Brain microvascular endothelial cell (primary cell): ENCODE data around the gene ARHGAP26.
"Not testable (repeated sequence)": the region's sequence is repeated elsewhere in the genome, so short reads cannot be mapped to it uniquely, and the experiment has no call there.

Experiments used
- DNase-seq: peaks from one replicate; pipeline ENCODE4 v3.0.0-alpha.2; 2020
- H3K27ac ChIP-seq: fragments of 250-450 bp; sonication (Bioruptor Pico); 2 replicates; pipeline ENCODE4 v1.5.1; 2020; ENCODE audit warnings: mild to moderate bottlenecking, moderate library complexity
- H3K27me3 ChIP-seq: fragments of 250-450 bp; sonication (Bioruptor Pico); replicated peaks from 2 replicates; pipeline ENCODE4 v1.5.1; 2020; ENCODE audit warnings: mild to moderate bottlenecking
- H3K36me3 ChIP-seq: fragments of 250-450 bp; sonication (Bioruptor Pico); replicated peaks from 2 replicates; pipeline ENCODE4 v1.5.1; 2020; ENCODE audit warnings: mild to moderate bottlenecking
- H3K4me3 ChIP-seq: 2 replicates; pipeline ENCODE4 v1.5.1; 2011; ENCODE audit warnings: low read depth, mild to moderate bottlenecking, control low read depth, low read length, moderate library complexity
- CTCF ChIP-seq: IDR thresholded peaks from 2 replicates; pipeline ENCODE4 v1.5.1; 2011; ENCODE audit warnings: low read depth, mild to moderate bottlenecking, moderate library complexity, low read length, control low read depth, inconsistent platforms; ENCODE audit errors: missing control alignments
- in situ Hi-C: cut with HindIII; loops from 2 replicates; pipeline ENCODE4 v1.10.0; 2017; ENCODE audit warnings: low sequenced_read_pairs, low pct_ligation_motif_present

The ARHGAP26 gene

GRCh38 chr5:142944140-142944539 lies 174.0 kb downstream of the ARHGAP26 start:
- H3K27me3 ChIP-seq: no peaks in the 10 kb centered on the region
- in situ Hi-C loops: no loop called here
- TF ChIP-seq CTCF: no peak
- no peaks in the 10 kb centered on the region for H3K36me3 ChIP-seq
- no peak overlapping the region for H3K27ac ChIP-seq
- no peak overlapping the region for H3K4me3 ChIP-seq
- no peak for DNase-seq

- DNase-seq: no peak
- H3K36me3 ChIP-seq: no peaks in the 10 kb centered on the region
- no peak for TF ChIP-seq CTCF
- in situ Hi-C loops: no loop called here
- H3K4me3 ChIP-seq: no peak overlapping the region
- H3K27me3 ChIP-seq: no peaks in the 10 kb centered on the region
- H3K27ac ChIP-seq: no peak overlapping the region
Observed at GRCh38 chr5:142945321-142945720, 175.1 kb downstream of the ARHGAP26 start.

- in situ Hi-C loops: no loop called here
- Histone ChIP-seq H3K4me3 (no peak overlapping the region), H3K36me3 (no peaks in the 10 kb centered on the region), H3K27me3 (no peaks in the 10 kb centered on the region), H3K27ac (no peak overlapping the region)
- no peak for DNase-seq
- TF ChIP-seq CTCF: no peak
Observed at GRCh38 chr5:142945845-142946244, 175.7 kb downstream of the ARHGAP26 start.

- no peak for TF ChIP-seq CTCF
- H3K27me3 ChIP-seq: no peaks in the 10 kb centered on the region
- in situ Hi-C loops: no loop called here
- H3K27ac ChIP-seq: no peak overlapping the region
- no peak for DNase-seq
- H3K4me3 ChIP-seq: no peak overlapping the region
- H3K36me3 ChIP-seq: no peaks in the 10 kb centered on the region
Observed at GRCh38 chr5:142946547-142947426, 176.6 kb downstream of the ARHGAP26 start.

DNA sequence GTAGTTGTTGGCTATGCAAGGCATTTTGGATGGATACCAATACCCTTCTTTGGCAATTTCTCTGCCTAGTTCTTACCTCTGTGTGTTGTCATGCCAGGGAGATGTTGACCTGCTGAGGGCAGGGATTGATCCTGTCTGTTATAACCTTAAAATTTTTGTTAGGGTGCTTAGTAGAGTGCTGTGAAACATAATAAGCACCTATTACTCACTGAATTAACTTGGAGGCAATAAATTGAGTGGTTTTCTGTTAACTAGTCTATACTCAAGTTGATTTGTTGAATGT lies 177.2 kb downstream of the ARHGAP26 start:
- no peak for TF ChIP-seq CTCF
- in situ Hi-C loops: no loop called here
- no peak overlapping the region for H3K27ac ChIP-seq
- no peaks in the 10 kb centered on the region for H3K36me3 ChIP-seq
- no peaks in the 10 kb centered on the region for H3K27me3 ChIP-seq
- no peak for DNase-seq
- H3K4me3 ChIP-seq: no peak overlapping the region

GRCh38 chr5:142952229-142952628 lies 182.1 kb downstream of the ARHGAP26 start:
- TF ChIP-seq CTCF: no peak
- no peak overlapping the region for H3K27ac ChIP-seq
- in situ Hi-C loops: no loop called here
- no peak overlapping the region for H3K4me3 ChIP-seq
- DNase-seq: no peak
- H3K36me3 ChIP-seq: no peaks in the 10 kb centered on the region
- no peaks in the 10 kb centered on the region for H3K27me3 ChIP-seq

GRCh38 chr5:142952871-142953270 lies 182.7 kb downstream of the ARHGAP26 start:
- H3K27ac ChIP-seq, H3K36me3 ChIP-seq, H3K4me3 ChIP-seq, DNase-seq, H3K27me3 ChIP-seq, in situ Hi-C loops: not testable (repeated sequence)
